Measurements from ENCODE around the gene ZNF444. TPM values are rescaled to one million over a fixed set of nuclear protein-coding genes. Genes with fewer than 3 reads are reported as not detected.

The ZNF444 gene
- total RNA-seq, 1 experiment from 2014 or later, result 84.0 TPM

DNA sequence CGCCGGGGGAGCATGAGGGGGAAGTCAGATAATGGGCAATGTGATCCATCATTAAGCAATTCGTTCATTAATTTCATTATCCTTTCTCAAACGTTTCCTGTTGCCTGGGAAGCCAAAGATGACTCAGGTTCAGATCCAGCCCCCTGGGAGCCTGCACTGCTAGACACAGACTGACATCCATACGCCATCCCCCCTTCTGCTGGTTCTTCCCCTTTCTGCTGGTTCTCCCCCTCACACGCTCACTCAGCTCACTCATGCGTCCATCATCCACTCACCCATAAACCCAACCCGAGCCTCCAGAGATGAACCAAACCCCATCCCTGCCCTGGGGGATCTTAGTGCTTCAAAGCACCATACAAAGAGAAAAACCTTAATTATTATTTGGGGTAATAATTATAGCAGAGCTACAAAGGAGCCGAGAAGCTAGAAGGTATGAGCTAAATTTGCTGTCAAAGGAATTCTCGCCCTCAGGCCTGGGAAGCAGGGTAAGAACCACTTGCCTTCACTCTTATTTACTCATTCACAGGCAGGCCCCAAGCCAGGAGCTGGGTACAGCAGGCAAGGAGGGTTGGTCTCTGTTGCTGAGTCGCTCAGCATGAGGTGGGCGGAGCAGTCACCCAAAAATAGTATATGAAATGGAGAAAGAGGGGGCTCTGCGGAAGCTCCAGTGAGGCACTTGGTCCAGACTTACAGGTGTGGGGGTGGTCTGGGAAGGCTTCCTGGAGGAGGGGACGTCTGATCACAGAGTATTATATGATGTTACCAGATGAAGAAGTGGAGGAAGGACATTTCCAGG lies 7.0 kb upstream of the ZNF444 start (continued):
- TF ChIP-seq, protein P1, sequence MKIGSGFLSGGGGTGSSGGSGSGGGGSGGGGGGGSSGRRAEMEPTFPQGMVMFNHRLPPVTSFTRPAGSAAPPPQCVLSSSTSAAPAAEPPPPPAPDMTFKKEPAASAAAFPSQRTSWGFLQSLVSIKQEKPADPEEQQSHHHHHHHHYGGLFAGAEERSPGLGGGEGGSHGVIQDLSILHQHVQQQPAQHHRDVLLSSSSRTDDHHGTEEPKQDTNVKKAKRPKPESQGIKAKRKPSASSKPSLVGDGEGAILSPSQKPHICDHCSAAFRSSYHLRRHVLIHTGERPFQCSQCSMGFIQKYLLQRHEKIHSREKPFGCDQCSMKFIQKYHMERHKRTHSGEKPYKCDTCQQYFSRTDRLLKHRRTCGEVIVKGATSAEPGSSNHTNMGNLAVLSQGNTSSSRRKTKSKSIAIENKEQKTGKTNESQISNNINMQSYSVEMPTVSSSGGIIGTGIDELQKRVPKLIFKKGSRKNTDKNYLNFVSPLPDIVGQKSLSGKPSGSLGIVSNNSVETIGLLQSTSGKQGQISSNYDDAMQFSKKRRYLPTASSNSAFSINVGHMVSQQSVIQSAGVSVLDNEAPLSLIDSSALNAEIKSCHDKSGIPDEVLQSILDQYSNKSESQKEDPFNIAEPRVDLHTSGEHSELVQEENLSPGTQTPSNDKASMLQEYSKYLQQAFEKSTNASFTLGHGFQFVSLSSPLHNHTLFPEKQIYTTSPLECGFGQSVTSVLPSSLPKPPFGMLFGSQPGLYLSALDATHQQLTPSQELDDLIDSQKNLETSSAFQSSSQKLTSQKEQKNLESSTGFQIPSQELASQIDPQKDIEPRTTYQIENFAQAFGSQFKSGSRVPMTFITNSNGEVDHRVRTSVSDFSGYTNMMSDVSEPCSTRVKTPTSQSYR (CRISPR knock-in tag; IDR thresholded peaks at IDR 0.05), result no peak
- TF ChIP-seq ZNF219 (CRISPR knock-in tag; IDR thresholded peaks at IDR 0.05; ENCODE audit: borderline replicate concordance) (no peak), ZNF416 (CRISPR knock-in tag; IDR thresholded peaks at IDR 0.05) (no peak), FOXK1 (CRISPR knock-in tag; IDR thresholded peaks at IDR 0.05) (no peak)

DNA sequence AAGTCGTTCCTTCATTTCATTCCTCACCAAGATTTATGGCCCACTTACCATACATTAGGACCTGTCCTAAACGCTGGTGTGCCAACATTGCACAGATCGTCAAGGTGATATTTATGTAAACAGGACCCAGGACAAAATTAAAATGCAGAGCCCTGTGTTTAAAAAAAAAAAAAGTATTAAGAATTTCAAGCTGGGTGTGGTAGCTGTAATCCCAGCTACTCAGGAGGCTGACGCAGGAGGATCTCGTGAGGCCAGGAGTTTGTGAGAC lies 6.5 kb upstream of the ZNF444 start:
- ChIA-PET POLR2A (no interaction called here), CTCF (interaction anchor here (0.9 to 1.7 kb wide), 4 partner anchors 14 to 58 kb away, joined by 3 to 9 read pairs (median 3); partner anchors contain the start of gene ZNF787)
- H3K9me3 Mint-ChIP-seq, result no peaks in the 10 kb centered on the region
- no peak for DNase-seq (ENCODE audit: low spot score)
- TF ChIP-seq TEAD1 (CRISPR knock-in tag; IDR thresholded peaks at IDR 0.05) (no peak), ZNF232 (CRISPR knock-in tag; IDR thresholded peaks at IDR 0.05) (no peak)
- TF ChIP-seq, protein P2, sequence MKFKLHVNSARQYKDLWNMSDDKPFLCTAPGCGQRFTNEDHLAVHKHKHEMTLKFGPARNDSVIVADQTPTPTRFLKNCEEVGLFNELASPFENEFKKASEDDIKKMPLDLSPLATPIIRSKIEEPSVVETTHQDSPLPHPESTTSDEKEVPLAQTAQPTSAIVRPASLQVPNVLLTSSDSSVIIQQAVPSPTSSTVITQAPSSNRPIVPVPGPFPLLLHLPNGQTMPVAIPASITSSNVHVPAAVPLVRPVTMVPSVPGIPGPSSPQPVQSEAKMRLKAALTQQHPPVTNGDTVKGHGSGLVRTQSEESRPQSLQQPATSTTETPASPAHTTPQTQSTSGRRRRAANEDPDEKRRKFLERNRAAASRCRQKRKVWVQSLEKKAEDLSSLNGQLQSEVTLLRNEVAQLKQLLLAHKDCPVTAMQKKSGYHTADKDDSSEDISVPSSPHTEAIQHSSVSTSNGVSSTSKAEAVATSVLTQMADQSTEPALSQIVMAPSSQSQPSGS (CRISPR knock-in tag; IDR thresholded peaks at IDR 0.05; ENCODE audit: borderline replicate concordance, low read depth), result no peak
- TF ChIP-seq, protein P1 (CRISPR knock-in tag; IDR thresholded peaks at IDR 0.05), result no peak
- TF ChIP-seq, protein P3, sequence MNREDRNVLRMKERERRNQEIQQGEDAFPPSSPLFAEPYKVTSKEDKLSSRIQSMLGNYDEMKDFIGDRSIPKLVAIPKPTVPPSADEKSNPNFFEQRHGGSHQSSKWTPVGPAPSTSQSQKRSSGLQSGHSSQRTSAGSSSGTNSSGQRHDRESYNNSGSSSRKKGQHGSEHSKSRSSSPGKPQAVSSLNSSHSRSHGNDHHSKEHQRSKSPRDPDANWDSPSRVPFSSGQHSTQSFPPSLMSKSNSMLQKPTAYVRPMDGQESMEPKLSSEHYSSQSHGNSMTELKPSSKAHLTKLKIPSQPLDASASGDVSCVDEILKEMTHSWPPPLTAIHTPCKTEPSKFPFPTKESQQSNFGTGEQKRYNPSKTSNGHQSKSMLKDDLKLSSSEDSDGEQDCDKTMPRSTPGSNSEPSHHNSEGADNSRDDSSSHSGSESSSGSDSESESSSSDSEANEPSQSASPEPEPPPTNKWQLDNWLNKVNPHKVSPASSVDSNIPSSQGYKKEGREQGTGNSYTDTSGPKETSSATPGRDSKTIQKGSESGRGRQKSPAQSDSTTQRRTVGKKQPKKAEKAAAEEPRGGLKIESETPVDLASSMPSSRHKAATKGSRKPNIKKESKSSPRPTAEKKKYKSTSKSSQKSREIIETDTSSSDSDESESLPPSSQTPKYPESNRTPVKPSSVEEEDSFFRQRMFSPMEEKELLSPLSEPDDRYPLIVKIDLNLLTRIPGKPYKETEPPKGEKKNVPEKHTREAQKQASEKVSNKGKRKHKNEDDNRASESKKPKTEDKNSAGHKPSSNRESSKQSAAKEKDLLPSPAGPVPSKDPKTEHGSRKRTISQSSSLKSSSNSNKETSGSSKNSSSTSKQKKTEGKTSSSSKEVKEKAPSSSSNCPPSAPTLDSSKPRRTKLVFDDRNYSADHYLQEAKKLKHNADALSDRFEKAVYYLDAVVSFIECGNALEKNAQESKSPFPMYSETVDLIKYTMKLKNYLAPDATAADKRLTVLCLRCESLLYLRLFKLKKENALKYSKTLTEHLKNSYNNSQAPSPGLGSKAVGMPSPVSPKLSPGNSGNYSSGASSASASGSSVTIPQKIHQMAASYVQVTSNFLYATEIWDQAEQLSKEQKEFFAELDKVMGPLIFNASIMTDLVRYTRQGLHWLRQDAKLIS (CRISPR knock-in tag; IDR thresholded peaks at IDR 0.05; ENCODE audit: borderline replicate concordance), result no peak
- H3K4me3 Mint-ChIP-seq, result no peak overlapping the region
- no peaks in the 10 kb centered on the region for H3K36me3 Mint-ChIP-seq
- no peaks in the 10 kb centered on the region for H3K27me3 Mint-ChIP-seq (ENCODE audit: low read depth)
- no peak overlapping the region for H3K27ac Mint-ChIP-seq
- peaks cover 34% of the 10 kb centered on the region for H3K4me1 Mint-ChIP-seq
- ATAC-seq, result no peak

DNA sequence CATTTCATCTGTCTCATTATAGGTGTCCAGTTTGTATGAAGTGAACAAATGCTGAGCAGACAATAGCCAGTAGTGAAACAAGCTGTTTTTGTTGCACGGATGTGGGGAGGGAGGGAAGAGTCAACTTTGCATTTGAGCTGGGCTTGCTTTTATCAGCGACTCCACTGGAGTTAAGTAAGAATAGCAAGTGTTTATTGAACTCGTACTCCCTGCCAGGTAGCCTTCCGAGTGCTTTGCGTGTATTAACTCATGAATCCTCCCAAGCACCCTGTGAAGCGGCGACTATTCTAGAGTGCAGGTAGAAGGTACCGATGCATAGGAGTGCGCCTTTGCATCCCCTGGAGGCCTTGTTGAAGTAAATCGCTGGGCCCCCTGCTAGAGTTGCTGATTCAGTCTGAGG lies 4.7 kb upstream of the ZNF444 start:
- CTCF ChIA-PET, result interaction anchor here (1.0 to 3.7 kb wide), 10 partner anchors 11 to 197 kb away, joined by 3 to 25 read pairs (median 4); no protein-coding TSS in a partner anchor
- POLR2A ChIA-PET, result interaction anchor here (1.0 to 1.3 kb wide), 2 partner anchors 15 to 117 kb away, joined by 3 to 5 read pairs; partner anchors contain the start of gene ZNF787
- peak overlapping the region; percentile 98 for H3K27ac Mint-ChIP-seq
- no peaks in the 10 kb centered on the region for H3K9me3 Mint-ChIP-seq
- ATAC-seq (peak; percentile 7), DNase-seq (ENCODE audit: low spot score) (peak; percentile 48)
- peaks cover 42% of the 10 kb centered on the region for H3K4me1 Mint-ChIP-seq
- H3K36me3 Mint-ChIP-seq, result no peaks in the 10 kb centered on the region
- peaks cover 3% of the 10 kb centered on the region; the same call in 1 of the 2 replicates for H3K27me3 Mint-ChIP-seq (ENCODE audit: low read depth)
- peak overlapping the region; percentile 37 for H3K4me3 Mint-ChIP-seq
- TF ChIP-seq NR2C2 (CRISPR knock-in tag; IDR thresholded peaks at IDR 0.05) (no peak), PRRX2 (CRISPR knock-in tag; IDR thresholded peaks at IDR 0.05) (no peak)
- TF ChIP-seq, protein P4, sequence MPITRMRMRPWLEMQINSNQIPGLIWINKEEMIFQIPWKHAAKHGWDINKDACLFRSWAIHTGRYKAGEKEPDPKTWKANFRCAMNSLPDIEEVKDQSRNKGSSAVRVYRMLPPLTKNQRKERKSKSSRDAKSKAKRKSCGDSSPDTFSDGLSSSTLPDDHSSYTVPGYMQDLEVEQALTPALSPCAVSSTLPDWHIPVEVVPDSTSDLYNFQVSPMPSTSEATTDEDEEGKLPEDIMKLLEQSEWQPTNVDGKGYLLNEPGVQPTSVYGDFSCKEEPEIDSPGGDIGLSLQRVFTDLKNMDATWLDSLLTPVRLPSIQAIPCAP (CRISPR knock-in tag; IDR thresholded peaks at IDR 0.05), result no peak
- TF ChIP-seq, protein P5, sequence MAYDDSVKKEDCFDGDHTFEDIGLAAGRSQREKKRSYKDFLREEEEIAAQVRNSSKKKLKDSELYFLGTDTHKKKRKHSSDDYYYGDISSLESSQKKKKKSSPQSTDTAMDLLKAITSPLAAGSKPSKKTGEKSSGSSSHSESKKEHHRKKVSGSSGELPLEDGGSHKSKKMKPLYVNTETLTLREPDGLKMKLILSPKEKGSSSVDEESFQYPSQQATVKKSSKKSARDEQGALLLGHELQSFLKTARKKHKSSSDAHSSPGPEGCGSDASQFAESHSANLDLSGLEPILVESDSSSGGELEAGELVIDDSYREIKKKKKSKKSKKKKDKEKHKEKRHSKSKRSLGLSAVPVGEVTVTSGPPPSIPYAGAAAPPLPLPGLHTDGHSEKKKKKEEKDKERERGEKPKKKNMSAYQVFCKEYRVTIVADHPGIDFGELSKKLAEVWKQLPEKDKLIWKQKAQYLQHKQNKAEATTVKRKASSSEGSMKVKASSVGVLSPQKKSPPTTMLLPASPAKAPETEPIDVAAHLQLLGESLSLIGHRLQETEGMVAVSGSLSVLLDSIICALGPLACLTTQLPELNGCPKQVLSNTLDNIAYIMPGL (CRISPR knock-in tag; IDR thresholded peaks at IDR 0.05), result no peak
- TF ChIP-seq, protein P6, sequence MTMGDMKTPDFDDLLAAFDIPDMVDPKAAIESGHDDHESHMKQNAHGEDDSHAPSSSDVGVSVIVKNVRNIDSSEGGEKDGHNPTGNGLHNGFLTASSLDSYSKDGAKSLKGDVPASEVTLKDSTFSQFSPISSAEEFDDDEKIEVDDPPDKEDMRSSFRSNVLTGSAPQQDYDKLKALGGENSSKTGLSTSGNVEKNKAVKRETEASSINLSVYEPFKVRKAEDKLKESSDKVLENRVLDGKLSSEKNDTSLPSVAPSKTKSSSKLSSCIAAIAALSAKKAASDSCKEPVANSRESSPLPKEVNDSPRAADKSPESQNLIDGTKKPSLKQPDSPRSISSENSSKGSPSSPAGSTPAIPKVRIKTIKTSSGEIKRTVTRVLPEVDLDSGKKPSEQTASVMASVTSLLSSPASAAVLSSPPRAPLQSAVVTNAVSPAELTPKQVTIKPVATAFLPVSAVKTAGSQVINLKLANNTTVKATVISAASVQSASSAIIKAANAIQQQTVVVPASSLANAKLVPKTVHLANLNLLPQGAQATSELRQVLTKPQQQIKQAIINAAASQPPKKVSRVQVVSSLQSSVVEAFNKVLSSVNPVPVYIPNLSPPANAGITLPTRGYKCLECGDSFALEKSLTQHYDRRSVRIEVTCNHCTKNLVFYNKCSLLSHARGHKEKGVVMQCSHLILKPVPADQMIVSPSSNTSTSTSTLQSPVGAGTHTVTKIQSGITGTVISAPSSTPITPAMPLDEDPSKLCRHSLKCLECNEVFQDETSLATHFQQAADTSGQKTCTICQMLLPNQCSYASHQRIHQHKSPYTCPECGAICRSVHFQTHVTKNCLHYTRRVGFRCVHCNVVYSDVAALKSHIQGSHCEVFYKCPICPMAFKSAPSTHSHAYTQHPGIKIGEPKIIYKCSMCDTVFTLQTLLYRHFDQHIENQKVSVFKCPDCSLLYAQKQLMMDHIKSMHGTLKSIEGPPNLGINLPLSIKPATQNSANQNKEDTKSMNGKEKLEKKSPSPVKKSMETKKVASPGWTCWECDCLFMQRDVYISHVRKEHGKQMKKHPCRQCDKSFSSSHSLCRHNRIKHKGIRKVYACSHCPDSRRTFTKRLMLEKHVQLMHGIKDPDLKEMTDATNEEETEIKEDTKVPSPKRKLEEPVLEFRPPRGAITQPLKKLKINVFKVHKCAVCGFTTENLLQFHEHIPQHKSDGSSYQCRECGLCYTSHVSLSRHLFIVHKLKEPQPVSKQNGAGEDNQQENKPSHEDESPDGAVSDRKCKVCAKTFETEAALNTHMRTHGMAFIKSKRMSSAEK (CRISPR knock-in tag; IDR thresholded peaks at IDR 0.05; ENCODE audit: borderline replicate concordance), result no peak
